ENCODE measurements around the gene DUOXA2. TPM values are rescaled to one million over a fixed set of nuclear protein-coding genes. Genes with fewer than 3 reads are reported as not detected.
"Not testable (repeated sequence)": the region's sequence is repeated elsewhere in the genome, so short reads cannot be mapped to it uniquely, and the experiment has no call there.

Gene DUOXA2
- not detected for polyA plus RNA-seq (ENCODE audit: insufficient read length in 3 of 3)
- long read RNA-seq, donor 1 = 0 reads
- long read RNA-seq, donor 2 = 0 reads
- long read RNA-seq, donor 3 = 0 reads
- long read RNA-seq, donor 4 = 0 reads
- long read RNA-seq, donor 5 = 0 reads
- long read RNA-seq, donor 6 = 0 reads
- long read RNA-seq, donor 7 = 0 reads
- long read RNA-seq, donor 8 = 0 reads
- long read RNA-seq, donor 9 = 0 reads
- long read RNA-seq, donor 10 = 0 reads
- long read RNA-seq, donor 11 = 0 reads
- long read RNA-seq, donor 12 = 0 reads
- long read RNA-seq, donor 13 = 0 reads
- long read RNA-seq, donor 14 = 0 reads
- long read RNA-seq, donor 15 = 0 reads
- long read RNA-seq, donor 16 = 0 reads

GRCh38 chr15:45114076-45114750 is at the start of gene DUOXA2, which contains the start of gene DUOX2:
DUOXA2 (plus strand) TSS chr15:45114326; CDS start chr15:45114606, 280 bp downstream.
DUOX2 (minus strand) TSS chr15:45114172; CDS start chr15:45113411, 761 bp downstream.
- no peak for DNase-seq

GRCh38 chr15:45064386-45064785 is 49.7 kb upstream of the DUOXA2 start:
- DNase-seq = no peak

GRCh38 chr15:45069942-45070360 is 44.2 kb upstream of the DUOXA2 start:
- DNase-seq = not testable (repeated sequence)

- DNase-seq = not testable (repeated sequence)
Observed at GRCh38 chr15:45073602-45074001, 40.5 kb upstream of the DUOXA2 start.

GRCh38 chr15:45075440-45076320 is 38.4 kb upstream of the DUOXA2 start:
- not testable (repeated sequence) for DNase-seq

GRCh38 chr15:45077391-45077790 is 36.7 kb upstream of the DUOXA2 start:
- not testable (repeated sequence) for DNase-seq

GRCh38 chr15:45079201-45079600 is 34.9 kb upstream of the DUOXA2 start:
- not testable (repeated sequence) for DNase-seq

- DNase-seq = not testable (repeated sequence)
Observed at GRCh38 chr15:45079628-45080246, 34.4 kb upstream of the DUOXA2 start.

- not testable (repeated sequence) for DNase-seq
Observed at GRCh38 chr15:45080593-45080992, 33.5 kb upstream of the DUOXA2 start.

- DNase-seq = not testable (repeated sequence)
Observed at GRCh38 chr15:45082412-45082811, 31.7 kb upstream of the DUOXA2 start.

- no peak for DNase-seq
Observed at GRCh38 chr15:45083223-45083622, 30.9 kb upstream of the DUOXA2 start.

- DNase-seq = no peak
Observed at GRCh38 chr15:45084163-45084562, 30.0 kb upstream of the DUOXA2 start.

GRCh38 chr15:45087513-45087912 is 26.6 kb upstream of the DUOXA2 start:
- DNase-seq = no peak

GRCh38 chr15:45088801-45089711 is 25.1 kb upstream of the DUOXA2 start:
- DNase-seq = no peak

- DNase-seq = no peak
Observed at GRCh38 chr15:45089712-45090373, 24.3 kb upstream of the DUOXA2 start.

GRCh38 chr15:45091161-45091560 is 23.0 kb upstream of the DUOXA2 start:
- no peak for DNase-seq

- DNase-seq = no peak
Observed at GRCh38 chr15:45091576-45091975, 22.6 kb upstream of the DUOXA2 start.

- no peak for DNase-seq
Observed at GRCh38 chr15:45093013-45093412, 21.1 kb upstream of the DUOXA2 start.

- DNase-seq = no peak
Observed at GRCh38 chr15:45093622-45094357, 20.3 kb upstream of the DUOXA2 start.
